Pancreas (tissue), 10 donors: ENCODE results near the gene SPARC. TPM values are rescaled to one million over a fixed set of nuclear protein-coding genes. Genes with fewer than 3 reads are reported as not detected.

Source experiments
- ATAC-seq, 4 donors: fragments of 200-7000 bp; cut with Tn5 transposase; one replicate each; pipeline versions ENCODE4 v1.8.0 to v1.9.1; 2020; ENCODE audit warnings: mild to moderate bottlenecking in 4 of 4, moderate library complexity in 4 of 4
- DNase-seq, 6 donors: peaks; one replicate each; pipeline ENCODE4 v3.0.0-alpha.2; 2020
- FAIRE-seq: peaks from 2 replicates; lab custom pipeline; 2012; peaks lifted over from hg19 to GRCh38; lab: Jason Lieb, UNC
- H3K27ac ChIP-seq, 4 donors: fragments of 200-600 bp; sonication (generic); 1 replicate in 3 of 4; 2 replicates in 1 of 4; pipeline versions ENCODE4 v1.5.0 to v1.8.0; 2020
- H3K27me3 ChIP-seq, 4 donors: fragments of 200-600 bp; one replicate each; pipeline ENCODE4 v1.8.0; 2021
- H3K36me3 ChIP-seq, 3 donors: fragments of 200-600 bp; sonication (generic) in 1 of 3; one replicate each; pipeline versions ENCODE4 v1.5.0 to v1.8.0; 2020 to 2021
- H3K4me1 ChIP-seq, 3 donors: fragments of 200-600 bp; one replicate each; pipeline ENCODE4 v1.8.0; 2021
- H3K4me3 ChIP-seq, 4 donors: fragments of 200-600 bp; sonication (generic) in 2 of 4; one replicate each; pipeline versions ENCODE4 v1.5.0 to v1.8.0; 2020 to 2021
- H3K9me3 ChIP-seq, 4 donors: fragments of 200-600 bp; one replicate each; pipeline ENCODE4 v1.8.0; 2021
- CTCF ChIP-seq, 4 donors: fragments of 200-600 bp; sonication (generic) in 3 of 4; IDR thresholded peaks; one replicate each; pipeline versions ENCODE4 v1.5.0 to v1.8.0; 2021; ENCODE audit warnings: antibody characterized with exemption in 4 of 4
- WGBS, 2 donors: extraction: QIAGEN DNeasy Blood & Tissue Kit; methylation state at CpG; one replicate each; pipeline ENCODE4 v1.1.7; 2013; 5-methylcytosine and 5-hydroxymethylcytosine counted together
- intact Hi-C, 3 donors: fragments of 100-400 bp; cut with DNase I; formaldehyde crosslinking; loops; one replicate each; pipeline versions ENCODE4 v1.11.1 to v1.14.2; 2022
- polyA plus RNA-seq, 2 donors: library from polyadenylated mRNA; stranded (reverse); fragments of 200-250 nt; gene quantifications; one replicate each; pipeline ENCODE4 v1.2.3, GENCODE V29; 2013
- total RNA-seq, 6 donors: library from RNA; stranded (reverse); fragmentation: NEBNext Ultra II Directional in 4 of 6; extraction: Animal tissue kit (Norgen Biotek cat#: 25700) in 4 of 6; gene quantifications; one replicate each; pipeline versions ENCODE4 v1.2.1 to v1.2.4, GENCODE V29; 2021 to 2023
- donor health status: healthy with polysubstance abuse.
- donor health status: DM: no; HTN: no; CAD: no; lungs with moderate emphysema.
- donor health status: DM: no; HTN: no; CAD: no.
- donor health status: control.
- donor health status: control.
- donor health status: Bipolar disorder and iron deficiency.
- donor health status: DM: yes; HTN: yes; CAD: no.
- donor health status: DM: no; HTN: no; CAD: no.
- donor health status: DM: no; HTN: no; CAD: no.
- donor health status: DM: yes; HTN: yes; CAD: no.

The SPARC gene
- total and polyA plus RNA-seq, 8 donors: 27.2 to 608 (median 60.7) TPM

- intact Hi-C loops: no loop called here
- H3K27ac ChIP-seq: no peak overlapping the region
- FAIRE-seq (no peak), DNase-seq (no peak), ATAC-seq (no peak)
- TF ChIP-seq CTCF (IDR thresholded peaks at IDR 0.05): no peak
- no peaks in the 10 kb centered on the region for H3K9me3 ChIP-seq
- WGBS, 2 donors: 65 to 76% methylated on average over 4 of the region's 4 CpGs
- no peak overlapping the region for H3K4me3 ChIP-seq
- no peaks in the 10 kb centered on the region for H3K36me3 ChIP-seq
- H3K4me1 ChIP-seq: peaks cover 0 to 12% (median 0%) of the 10 kb centered on the region in 3 donors
- no peaks in the 10 kb centered on the region for H3K27me3 ChIP-seq
Observed at GRCh38 chr5:151673421-151673820, 13.3 kb downstream of the SPARC start.

- Histone ChIP-seq H3K9me3 (no peaks in the 10 kb centered on the region), H3K4me3 (no peak overlapping the region), H3K27me3 (no peaks in the 10 kb centered on the region), H3K27ac (peak overlapping the region in 1 of 4 donors; percentile 2), H3K4me1 (peaks cover 0 to 12% (median 0%) of the 10 kb centered on the region in 3 donors), H3K36me3 (no peaks in the 10 kb centered on the region)
- FAIRE-seq (no peak), DNase-seq (no peak), ATAC-seq (no peak)
- no peak for TF ChIP-seq CTCF (IDR thresholded peaks at IDR 0.05)
- intact Hi-C loops: no loop called here
- 73 to 85% methylated on average over 8 of the region's 8 CpGs for WGBS, 2 donors
Observed at GRCh38 chr5:151672516-151672915, 14.2 kb downstream of the SPARC start.

- intact Hi-C loops: no loop called here
- WGBS, 2 donors: 85 to 89% methylated on average over 4 of the region's 4 CpGs
- Histone ChIP-seq H3K27ac (peak overlapping the region in 2 of 4 donors; percentile 15 to 50), H3K36me3 (no peaks in the 10 kb centered on the region), H3K4me3 (no peak overlapping the region), H3K9me3 (no peaks in the 10 kb centered on the region), H3K4me1 (peaks cover 0 to 12% (median 0%) of the 10 kb centered on the region in 3 donors), H3K27me3 (no peaks in the 10 kb centered on the region)
- no peak for FAIRE-seq
- no peak for TF ChIP-seq CTCF (IDR thresholded peaks at IDR 0.05)
- DNase-seq: no peak
- no peak for ATAC-seq
Observed at GRCh38 chr5:151671950-151672349, 14.8 kb downstream of the SPARC start.

GRCh38 chr5:151670953-151671636, 15.6 kb downstream of the SPARC start:
- ATAC-seq (peak in 1 of 4 donors; percentile 40), DNase-seq (no peak), FAIRE-seq (no peak)
- peaks cover 0 to 12% (median 0%) of the 10 kb centered on the region in 3 donors for H3K4me1 ChIP-seq
- no peak overlapping the region for H3K4me3 ChIP-seq
- no peaks in the 10 kb centered on the region for H3K27me3 ChIP-seq
- H3K9me3 ChIP-seq: no peaks in the 10 kb centered on the region
- whole genome bisulfite sequencing, 2 donors: 63 to 80% methylated on average over 6 of the region's 6 CpGs
- intact Hi-C loops: no loop called here
- peak overlapping the region in 2 of 4 donors; percentile 15 to 50 for H3K27ac ChIP-seq
- no peak for TF ChIP-seq CTCF (IDR thresholded peaks at IDR 0.05)
- no peaks in the 10 kb centered on the region for H3K36me3 ChIP-seq

- Histone ChIP-seq H3K9me3 (no peaks in the 10 kb centered on the region), H3K4me1 (peaks cover 0 to 12% (median 0%) of the 10 kb centered on the region in 3 donors), H3K4me3 (no peak overlapping the region), H3K36me3 (no peaks in the 10 kb centered on the region), H3K27ac (peak overlapping the region in 1 of 4 donors; percentile 8), H3K27me3 (no peaks in the 10 kb centered on the region)
- no peak for DNase-seq
- intact Hi-C loops: no loop called here
- WGBS, 2 donors: 46 to 52% methylated on average over 4 of the region's 4 CpGs
- no peak for FAIRE-seq
- TF ChIP-seq CTCF (IDR thresholded peaks at IDR 0.05): no peak
- ATAC-seq: peak in 3 of 4 donors; percentile 17 to 73 (median 69)
Observed at GRCh38 chr5:151670083-151670686, 16.5 kb downstream of the SPARC start.
